ENCODE measurements around the gene ISOC2.

DNA sequence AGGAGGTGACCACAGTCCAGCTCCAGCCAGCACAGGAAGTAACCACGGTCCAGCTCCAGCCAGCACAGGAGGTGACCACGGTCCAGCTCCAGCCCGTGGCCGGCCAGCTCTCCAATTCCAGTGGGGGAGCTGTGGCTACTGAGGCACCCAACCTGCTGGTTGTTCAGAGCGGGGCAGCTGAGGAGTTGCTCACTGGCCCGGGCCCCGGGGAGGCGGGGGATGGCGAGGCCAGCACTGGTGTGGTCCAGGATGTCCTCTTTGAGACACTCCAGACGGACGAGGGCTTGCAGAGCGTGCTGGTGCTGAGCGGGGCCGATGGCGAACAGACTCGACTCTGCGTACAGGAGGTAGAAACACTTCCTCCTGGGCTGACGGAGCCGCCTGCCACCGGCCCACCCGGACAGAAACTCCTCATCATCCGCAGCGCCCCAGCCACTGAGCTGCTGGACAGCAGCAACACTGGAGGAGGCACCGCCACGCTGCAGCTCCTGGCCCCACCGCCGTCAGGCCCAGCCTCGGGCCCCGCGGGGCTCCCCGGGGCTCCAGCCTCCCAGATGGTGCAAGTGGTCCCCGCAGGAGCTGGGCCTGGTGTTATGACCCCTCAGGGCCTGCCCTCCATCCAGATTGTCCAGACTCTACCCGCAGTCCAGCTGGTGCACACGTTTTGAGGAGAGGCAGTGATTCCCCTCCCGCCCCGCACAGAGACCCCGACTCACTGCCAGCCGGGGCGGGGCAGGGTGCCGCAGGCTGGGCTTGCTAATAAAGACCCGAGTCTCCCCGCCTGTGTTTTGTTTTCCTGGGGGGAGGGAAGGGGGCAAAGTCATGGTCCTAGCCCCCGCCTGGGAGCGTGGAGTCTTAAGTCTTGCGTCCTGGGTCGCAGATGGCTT, 22.5 kb upstream of the ISOC2 start:
- TF ChIP-seq, protein P1, sequence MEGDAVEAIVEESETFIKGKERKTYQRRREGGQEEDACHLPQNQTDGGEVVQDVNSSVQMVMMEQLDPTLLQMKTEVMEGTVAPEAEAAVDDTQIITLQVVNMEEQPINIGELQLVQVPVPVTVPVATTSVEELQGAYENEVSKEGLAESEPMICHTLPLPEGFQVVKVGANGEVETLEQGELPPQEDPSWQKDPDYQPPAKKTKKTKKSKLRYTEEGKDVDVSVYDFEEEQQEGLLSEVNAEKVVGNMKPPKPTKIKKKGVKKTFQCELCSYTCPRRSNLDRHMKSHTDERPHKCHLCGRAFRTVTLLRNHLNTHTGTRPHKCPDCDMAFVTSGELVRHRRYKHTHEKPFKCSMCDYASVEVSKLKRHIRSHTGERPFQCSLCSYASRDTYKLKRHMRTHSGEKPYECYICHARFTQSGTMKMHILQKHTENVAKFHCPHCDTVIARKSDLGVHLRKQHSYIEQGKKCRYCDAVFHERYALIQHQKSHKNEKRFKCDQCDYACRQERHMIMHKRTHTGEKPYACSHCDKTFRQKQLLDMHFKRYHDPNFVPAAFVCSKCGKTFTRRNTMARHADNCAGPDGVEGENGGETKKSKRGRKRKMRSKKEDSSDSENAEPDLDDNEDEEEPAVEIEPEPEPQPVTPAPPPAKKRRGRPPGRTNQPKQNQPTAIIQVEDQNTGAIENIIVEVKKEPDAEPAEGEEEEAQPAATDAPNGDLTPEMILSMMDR (IDR thresholded peaks at IDR 0.05; ENCODE audit: insufficient read depth, low read length, poor library complexity, severe bottlenecking): no peak
- TF ChIP-seq EZH2phosphoT487 (conservative IDR thresholded peaks at IDR 0.05; ENCODE audit: low read length): no peak

All from SU-DHL-6 (cell line).